GM18526 (cell line): Measurements from ENCODE around the gene RLN3.

ENCODE experiments used
- POLR2A ChIP-seq: IDR thresholded peaks from 3 replicates; pipeline ENCODE4 v1.6.1; 2011; ENCODE audit not compliant: insufficient read length; ENCODE audit errors: extremely low read depth

RLN3 gene

DNA sequence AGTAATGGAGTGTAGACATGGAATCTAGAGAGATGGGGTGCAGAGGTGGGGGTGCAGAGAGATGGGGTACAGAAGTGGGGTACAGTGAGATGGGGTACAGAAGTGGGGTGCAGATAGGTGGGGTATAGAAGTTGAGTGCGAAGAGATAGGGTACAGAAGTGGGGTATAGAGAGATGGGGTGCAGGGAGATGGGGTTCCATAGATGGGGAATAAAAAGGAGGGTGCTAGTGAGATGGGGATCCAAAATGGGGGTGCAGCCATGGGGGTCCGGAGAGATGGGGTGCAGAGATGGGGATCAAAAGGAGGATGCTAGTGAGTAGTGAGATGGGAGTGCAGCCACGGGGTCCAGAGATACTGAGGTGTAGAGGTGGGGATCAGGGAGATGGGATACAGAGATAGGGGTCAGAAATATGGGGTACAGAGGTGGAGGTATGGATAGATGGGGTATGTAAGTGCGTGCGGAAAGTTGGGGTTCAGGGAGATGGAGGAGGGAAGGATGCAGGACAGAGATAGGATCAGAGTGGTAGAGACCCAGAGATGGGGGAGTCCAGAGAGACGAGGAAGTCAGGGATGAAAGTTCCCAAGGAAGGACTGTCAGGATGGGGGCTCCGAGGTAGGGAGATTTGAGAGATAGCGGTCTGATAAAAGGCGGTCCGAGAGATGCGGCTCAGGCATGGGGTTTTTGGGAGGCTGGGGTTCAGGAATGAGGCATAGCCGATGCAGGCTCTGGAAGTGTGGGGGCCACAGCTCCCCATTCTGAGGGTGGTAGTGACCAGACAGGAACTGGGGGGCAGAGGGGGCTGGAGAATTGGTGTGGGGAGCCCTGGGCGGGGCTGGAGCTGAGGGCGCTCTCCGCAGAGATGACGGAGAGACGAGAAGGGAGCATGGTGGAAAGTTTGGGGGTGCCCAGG, 30.5 kb downstream of the RLN3 start:
- TF ChIP-seq POLR2A, result no peak

DNA sequence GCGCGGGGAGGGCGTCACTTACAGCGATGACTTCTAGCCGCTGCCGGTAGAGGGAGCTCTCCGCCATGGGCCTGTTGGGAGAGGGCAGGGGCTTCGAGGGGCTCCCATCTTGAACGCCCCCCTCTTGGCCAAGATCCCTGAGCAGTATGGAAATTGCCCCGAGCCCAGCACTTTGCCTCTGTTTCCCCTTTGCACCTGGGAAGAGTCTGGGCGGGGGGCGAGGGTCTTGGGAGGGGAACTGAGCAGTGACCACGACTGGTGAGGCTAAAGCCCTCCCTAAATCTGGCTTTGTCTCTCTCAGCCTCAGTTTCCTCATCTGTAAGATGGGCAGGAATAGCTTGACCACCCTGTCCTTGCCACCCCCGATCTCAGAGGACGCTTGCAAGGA, 31.1 kb downstream of the RLN3 start:
- TF ChIP-seq POLR2A, result no peak

DNA sequence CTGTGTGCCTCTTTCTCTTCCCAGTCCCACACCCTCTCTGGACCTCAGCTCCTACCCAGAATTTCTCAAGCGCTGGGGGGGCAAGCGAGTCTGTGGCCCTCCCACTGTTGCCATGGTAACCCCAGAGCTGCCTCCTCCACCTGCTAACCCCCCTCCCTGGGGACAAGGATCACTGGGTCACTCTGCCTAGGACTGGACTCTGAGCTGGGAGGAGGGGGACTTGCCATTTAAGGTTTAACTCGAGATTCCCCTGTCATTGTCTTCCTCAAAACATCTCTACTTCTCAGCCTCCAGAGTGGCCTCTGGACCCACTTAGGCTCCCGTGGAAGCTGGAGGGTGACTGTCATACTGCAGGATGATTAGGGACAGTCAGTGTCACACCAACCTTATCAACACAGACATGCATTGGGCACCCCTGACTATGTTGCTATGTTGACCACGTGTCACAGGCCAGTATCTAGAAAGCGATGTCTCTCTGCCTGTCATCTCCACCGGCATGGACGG, 31.8 kb downstream of the RLN3 start:
- TF ChIP-seq POLR2A, result no peak

DNA sequence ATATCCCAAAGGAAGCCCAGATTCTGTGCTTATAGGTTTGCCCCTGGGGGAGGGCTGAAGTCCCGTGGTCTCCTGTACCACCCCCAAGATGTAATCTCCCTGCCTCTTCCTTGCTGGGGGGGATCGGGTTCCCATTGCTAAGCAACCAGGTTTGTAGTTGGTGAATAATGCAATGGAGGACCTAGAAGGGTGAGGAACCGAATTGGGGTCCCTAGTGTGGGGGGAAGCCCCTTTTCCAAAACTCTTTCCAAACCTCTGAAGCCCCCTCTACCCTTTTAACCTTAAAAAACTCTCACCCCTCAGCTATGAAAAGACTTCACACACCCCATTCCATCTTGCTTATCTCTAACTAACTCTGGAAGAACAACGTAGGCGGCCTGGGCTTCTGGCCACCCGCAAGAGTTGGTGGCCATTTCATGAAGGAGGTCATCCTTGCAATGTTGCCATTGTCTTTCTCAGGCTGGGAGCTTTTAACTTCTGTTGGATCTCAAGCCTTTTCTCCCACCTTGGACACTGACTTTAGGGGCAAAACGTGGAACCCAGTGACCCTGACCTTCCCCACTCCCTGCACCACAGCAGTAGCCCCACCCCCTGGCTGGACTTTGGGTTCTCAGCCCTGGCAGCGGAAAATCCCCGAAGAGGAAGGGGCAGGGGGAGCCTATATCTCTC, 33.3 kb downstream of the RLN3 start:
- TF ChIP-seq POLR2A, result no peak

- TF ChIP-seq POLR2A, result no peak
Observed at GRCh38 chr19:14061751-14062557, 34.0 kb downstream of the RLN3 start, which contains the start of gene PALM3. Gene PALM3 (minus strand): TSS chr19:14062076. CDS start chr19:14061980, 96 bp downstream.

DNA sequence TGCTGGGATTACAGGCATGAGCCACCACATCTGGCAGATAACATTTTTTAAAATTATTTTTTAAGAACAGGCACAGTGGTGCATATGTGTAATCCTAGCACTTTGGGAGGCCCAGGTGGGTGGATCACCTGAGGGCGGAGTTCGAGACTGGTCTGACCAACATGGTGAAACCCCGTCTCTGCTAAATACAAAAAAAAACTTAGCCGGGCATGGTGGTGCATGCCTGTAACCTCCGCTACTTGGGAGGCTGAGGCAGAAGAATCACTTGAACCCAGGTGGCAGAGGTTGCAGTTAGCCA, 34.6 kb downstream of the RLN3 start:
- no peak for TF ChIP-seq POLR2A

DNA sequence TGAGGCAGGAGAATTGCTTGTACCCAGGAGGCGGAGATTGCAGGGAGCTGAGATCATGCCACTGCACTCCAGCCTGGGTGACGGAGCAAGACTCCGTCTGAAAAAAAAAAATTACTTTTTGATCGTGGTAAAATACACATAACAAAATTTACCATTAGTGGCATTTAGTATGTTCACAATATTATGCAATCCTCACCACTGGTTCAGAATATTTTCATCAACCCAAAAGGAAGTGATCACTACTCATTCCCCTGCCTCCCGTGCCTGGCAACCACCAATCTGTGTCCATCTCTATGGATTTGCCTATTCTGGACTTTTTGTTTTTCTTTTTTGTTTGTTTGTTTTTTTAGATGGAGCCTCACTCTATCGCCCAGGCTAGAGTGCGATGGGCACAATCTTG, 35.2 kb downstream of the RLN3 start:
- no peak for TF ChIP-seq POLR2A

DNA sequence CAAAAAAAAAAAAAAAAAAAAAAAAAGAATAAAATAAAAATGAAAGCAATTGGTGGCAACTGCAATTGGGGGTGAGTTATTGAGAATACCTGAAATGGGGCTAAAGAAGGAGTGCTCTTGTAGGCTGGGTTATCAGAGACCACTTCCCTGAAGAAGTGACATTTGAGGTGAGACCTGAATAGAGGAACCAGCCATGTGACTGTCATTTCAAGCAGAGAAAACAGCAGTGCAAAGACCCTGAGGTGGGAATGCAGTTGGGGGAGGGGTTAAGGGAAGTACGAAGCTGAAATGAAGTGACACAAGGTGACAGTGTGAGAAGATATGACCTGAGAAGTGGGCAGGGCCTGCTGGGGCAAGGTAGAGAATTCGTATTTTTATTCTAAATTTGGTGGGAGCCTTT, 38.2 kb downstream of the RLN3 start:
- TF ChIP-seq POLR2A, result no peak

- no peak for TF ChIP-seq POLR2A
Observed at GRCh38 chr19:14070268-14071050, 42.5 kb downstream of the RLN3 start.

- no peak for TF ChIP-seq POLR2A
Observed at GRCh38 chr19:14072535-14073260, 44.8 kb downstream of the RLN3 start, which contains the start of gene MISP3. Gene MISP3 (plus strand): TSS chr19:14072786. CDS start chr19:14073310, 524 bp downstream.

- no peak for TF ChIP-seq POLR2A
Observed at GRCh38 chr19:14073261-14073924, 45.4 kb downstream of the RLN3 start.

DNA sequence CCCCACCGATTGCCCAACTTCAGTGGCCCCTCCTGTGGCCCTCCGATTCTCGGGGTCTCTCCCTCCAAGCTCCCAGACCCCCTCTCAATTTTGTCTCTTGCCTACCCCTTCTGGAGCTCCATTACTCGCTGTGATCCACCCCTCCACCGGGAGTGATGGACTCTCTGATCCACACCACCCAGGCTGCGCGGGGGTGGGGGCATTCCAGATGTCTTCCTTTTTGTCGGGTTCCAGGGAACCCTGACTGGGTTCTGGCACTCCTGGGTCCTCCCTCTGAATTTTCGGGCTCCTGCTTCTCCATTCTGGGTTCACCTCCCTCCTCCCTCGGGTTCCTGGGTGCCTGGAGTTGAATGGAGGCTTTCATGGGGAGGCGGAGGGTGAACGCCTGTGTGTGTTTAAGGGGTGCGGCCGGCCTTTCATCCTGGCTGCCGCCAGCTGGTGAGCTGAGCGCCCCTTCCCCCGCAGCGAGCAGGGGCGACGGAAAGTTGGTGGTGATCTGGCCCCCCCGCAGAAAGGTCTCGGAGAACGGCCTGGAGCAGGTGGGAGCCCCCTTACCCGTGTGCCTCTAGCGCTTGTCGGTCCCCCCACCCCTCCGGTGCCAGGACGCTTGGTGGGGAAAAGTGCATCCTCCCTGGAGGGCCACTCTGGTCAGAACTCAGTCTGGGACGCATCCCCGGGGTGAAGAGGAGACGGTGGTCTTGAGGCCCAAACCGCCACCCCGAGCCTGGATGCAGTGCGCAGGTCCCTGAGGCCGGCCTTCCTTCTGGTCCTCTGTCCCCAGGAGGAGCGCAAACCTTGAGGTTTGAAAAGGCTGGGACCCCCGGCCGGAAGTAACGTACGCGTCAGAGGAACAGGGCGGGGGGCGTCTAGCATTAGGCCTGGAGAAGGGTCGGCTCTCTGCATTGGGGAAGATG, 46.2 kb downstream of the RLN3 start:
- TF ChIP-seq POLR2A, result no peak
